IPS-NIHi11 (cell line): ENCODE measurements around the gene PNMA6F.
"Not testable (repeated sequence)": the region's sequence is repeated elsewhere in the genome, so short reads cannot be mapped to it uniquely, and the experiment has no call there.

ENCODE experiments used
- DNase-seq: peaks from one replicate; pipeline ENCODE4 v3.0.0; 2012; ENCODE audit warnings: mixed read lengths, low spot score

The PNMA6F gene

DNA sequence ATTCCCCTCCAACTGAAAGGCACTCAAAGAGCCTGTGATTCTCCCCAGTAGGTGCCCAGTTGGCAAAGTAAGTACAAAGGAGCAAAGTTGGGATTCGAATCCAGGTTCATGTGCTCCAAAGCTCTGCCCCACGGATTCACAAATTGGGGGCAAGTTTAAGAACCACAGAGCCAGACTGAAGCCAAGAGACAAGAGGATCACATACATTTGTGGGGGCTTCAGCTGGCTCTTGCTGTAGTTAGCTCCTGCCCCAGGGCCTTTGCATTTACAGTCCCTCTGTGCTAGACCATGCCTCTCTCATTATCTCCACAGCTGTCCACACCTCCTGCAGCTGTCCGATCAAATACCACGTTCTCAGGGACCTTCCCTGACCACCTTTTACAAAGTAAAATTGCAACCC is 18.8 kb downstream of the PNMA6F start:
- no peak for DNase-seq

DNA sequence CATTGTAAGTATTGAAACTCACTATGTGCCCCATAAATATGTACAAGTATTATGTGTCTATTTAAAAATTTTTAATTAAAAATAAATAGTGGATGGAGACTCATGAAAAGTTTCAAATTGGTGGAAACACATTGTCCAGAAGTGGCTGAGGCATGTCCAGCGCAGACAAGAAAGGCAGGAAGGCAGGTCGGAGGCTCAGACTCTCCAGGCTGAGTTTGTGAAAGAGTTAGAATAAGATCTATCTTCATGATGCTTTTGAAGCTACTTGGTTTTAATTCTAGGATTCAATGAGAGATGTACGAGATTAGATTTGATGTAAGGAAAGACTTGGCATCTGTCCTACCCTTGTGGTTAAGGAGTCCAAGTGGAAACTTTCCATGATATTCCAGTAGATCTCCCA is 19.8 kb downstream of the PNMA6F start:
- DNase-seq = no peak

DNA sequence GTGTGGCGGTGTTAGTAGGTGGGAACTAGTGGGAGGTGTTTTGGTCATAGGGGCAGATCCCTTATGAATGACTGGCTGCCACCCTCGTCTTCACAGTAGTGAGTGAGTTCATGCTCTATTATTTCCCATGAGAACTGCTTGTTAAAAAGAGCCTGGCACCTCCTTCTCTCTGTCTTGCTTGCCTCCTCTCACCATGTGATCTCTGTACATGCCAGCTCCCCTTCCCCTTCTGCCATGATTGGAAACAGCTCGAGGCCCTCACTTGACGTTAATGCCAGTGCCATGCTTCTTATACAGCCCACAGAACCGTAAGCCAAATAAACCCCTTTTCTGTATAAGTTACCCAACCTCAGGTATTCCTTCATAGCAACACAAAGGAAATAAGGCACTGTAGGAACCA is 21.7 kb downstream of the PNMA6F start:
- no peak for DNase-seq

DNA sequence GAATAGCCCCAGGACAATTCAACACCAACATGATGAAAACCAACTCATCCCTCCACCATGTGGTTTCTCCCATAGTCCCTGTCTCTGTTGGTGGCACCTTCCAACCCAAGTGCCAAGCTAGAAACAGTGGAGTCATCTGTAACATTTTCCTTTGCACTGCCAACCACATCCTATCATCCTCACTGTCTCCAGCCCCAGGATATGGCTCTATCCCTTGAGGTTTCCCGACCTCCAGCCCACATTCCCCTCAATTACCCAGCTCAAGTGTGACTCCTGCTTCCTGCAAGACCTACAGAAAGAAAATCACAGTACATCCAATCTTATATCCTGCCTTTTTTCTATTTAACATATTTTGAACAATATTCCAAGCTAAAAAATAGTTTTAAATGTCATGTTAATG is 24.2 kb downstream of the PNMA6F start:
- no peak for DNase-seq

DNA sequence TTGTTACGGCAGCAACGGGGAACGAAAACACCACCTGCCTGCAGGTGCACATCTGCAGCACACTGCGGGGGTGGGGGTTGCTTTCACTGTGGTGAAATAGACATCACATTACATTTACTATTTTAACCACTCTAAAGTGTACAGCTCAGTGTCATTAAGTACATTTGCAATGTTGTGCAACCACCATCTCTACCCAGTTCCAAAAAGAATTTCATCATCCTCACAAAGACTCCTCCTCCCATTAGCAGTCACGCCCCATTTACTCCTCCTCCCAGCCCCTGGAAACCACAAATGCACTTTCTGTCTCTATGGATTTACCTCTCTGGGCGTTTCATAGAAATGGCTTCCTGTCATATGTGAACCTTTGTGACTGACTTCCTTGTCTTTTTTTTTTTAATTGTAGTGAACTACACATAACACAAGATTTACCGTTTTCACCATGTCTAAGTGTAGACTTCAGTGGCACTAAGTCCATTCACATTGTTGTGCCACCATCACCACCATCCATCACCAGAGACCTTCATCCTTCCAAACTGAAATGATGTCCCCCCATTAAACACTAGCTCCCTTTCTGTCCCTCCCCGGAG is 28.0 kb downstream of the PNMA6F start:
- DNase-seq = not testable (repeated sequence)

DNA sequence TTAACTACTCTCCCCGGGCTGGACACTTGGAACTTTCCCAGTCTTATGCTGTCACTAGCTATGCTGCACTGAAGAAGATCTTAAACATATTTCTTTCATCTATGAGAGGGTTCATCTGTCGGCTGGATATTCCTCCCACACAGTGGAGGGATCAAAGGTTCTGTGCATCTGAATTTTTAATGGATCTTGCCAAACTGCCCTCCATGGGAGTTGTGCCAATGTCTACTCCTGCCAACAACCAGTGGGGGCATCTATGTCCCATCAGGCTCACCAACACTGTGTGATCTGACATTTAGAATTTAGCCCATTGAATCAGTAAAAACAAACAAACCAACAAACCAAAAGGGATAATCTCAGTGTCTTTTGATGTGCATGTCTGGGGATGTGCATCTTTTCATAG is 32.8 kb downstream of the PNMA6F start:
- not testable (repeated sequence) for DNase-seq

DNA sequence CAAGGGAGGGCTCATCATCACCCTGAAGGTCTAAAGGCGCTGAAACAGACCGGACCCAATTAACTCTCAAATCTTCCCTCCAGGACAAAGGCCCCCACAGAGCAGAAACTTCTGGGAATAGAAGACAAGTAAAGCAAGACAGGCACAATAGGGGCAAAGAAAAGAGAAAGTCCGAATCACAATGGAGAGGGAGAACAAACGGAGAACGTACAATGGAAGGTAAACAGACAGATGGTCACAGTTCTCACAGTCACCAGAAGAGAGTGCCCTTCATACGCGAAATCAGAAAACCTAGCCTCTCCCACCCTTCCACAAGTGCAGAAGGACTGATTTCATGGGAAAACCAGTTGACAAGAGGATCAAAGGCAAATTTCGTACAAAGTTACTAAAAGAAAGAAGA is 35.9 kb downstream of the PNMA6F start:
- DNase-seq = not testable (repeated sequence)

DNA sequence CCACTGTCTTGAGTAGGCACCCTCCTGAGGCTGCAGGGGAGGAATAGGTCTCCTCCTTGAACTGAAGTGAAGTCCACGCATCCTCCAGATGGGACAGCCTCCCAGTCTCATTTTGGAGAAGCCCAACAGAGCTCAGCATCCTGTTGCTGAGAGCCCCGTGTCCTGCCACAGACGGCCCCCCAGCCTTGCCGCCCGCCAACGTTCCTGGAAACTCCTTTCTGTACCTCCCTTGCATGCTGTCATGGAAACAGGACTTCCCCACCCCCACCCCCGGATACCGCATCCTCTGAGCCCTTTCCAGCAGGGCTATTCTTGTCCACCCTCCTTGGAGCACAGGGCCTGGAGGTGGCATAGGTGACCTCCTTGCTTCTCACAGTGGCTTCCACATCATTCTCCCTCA is 37.6 kb downstream of the PNMA6F start:
- DNase-seq = not testable (repeated sequence)

DNA sequence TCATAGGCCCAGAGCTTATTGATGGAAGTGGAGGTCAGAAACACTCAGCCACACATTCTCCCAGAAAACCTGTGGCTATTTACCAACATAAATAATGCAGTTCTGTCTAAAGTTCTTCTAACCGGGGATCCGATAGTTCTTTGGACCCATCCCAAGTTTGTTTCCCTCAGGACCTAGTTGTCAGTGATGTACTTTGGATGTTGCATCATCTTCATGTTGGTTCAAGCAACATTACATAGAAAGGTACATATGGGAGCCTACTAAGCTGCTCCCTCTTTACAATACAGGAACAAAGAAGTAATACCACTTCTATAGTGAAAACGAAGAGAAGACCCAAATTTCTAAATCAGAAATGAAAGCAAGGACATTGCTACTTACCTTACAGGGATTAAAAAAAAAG is 39.8 kb downstream of the PNMA6F start:
- not testable (repeated sequence) for DNase-seq

DNA sequence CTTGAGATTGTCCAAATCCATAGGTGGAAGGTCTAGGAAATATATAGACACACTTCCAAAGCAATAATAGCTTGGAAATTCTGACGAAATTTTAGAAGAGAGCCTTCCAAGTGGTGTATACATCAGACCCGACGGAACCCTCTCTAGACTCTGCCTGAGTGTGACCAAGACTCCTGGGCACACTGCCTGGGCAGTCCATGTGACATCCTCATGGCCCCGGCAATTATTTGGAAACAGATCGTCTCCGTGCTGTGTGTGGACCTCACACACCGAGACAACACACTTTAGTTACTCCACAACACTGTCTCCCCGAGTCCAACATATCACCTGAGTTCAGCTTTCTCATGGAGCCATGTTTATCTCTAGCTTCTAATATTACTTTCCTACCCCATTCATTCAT is 42.3 kb downstream of the PNMA6F start:
- not testable (repeated sequence) for DNase-seq

DNA sequence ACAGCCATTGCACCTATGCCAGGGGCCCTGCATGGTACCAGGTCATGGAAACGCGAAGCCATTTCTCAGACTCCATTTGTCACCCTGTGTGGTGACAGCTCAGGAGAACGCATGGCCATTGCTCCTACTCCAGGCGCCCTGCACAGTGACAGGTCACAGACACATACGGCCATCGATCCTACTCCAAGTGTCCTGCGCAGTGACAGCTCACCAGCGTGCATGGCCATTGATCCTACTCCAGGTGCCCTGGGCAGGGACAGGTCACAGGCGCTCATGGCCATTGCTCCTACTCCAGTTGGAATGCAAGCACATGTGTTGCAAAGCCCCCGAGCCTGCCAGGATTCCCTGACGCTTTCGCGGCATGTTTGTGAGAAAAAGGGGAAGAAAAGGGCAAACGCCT is 45.5 kb downstream of the PNMA6F start:
- DNase-seq = not testable (repeated sequence)

DNA sequence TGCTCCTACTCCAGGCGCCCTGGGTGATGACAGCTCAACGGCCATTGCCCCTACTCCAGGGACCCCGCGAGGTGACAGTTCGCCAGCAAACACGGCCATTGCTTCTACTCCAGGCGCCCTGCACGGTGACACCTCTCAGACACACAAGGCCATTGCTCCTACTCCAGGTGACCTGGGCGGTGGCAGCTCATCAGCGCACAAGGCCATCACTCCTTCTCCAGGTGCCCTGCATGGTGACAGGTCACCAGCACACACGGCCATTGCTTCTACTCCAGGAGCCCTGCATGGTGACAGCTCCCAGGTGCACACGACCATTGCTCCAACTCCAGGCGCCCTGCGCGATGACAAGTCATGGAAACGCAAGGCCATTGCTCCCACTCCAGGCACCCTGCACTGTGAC is 46.1 kb downstream of the PNMA6F start:
- DNase-seq = not testable (repeated sequence)

DNA sequence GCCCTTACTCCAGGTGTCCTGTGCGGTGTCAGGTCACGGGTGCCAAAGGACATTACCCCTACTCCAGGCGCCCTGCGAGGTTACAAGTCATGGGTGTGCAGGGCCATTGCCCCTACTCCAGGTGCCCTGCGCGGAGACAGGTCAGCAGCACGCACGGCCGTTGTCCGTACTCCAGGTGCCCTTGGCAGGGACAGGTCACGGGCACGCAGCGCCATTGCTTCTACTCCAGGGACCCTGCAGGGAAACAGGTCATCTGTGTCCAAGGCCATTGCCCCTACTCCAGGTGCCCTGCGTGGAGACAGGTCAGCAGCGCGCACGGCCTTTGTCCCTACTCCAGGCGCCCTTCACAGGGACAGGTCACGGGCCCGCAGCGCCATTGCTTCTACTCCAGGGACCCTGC is 49.0 kb downstream of the PNMA6F start:
- not testable (repeated sequence) for DNase-seq

DNA sequence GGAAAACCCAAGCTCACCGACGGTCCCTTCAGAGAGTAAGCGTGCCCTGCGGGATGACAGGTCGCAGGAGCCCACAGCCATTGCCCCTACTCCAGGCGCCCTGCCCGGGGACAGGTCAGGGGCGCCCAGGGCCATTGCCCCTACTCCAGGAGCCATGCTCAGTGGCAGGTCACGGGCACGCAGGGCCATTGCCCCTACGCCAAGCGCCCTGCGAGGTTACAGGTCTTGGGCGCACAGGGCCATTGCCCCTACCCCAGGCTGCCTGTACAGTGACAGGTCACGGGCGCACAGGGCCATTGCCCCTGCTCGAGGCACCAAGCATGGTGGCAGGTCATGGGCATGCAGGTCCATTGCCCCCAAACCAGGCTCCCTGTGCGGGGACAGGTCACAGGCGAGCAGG is 49.5 kb downstream of the PNMA6F start:
- DNase-seq = not testable (repeated sequence)
